Smooth muscle cell (in vitro differentiated cells): ENCODE measurements around the gene ANAPC15. TPM values are rescaled to one million over a fixed set of nuclear protein-coding genes. Genes with fewer than 3 reads are reported as not detected.

Experiments used
- DNase-seq: peaks from one replicate; lab custom pipeline; 2025; ENCODE audit not compliant: unreplicated experiment; lab: John Stamatoyannopoulos, UW
- H2AFZ ChIP-seq: fragments of 200-600 bp; sonication (generic); 2 replicates; pipeline ENCODE4 v1.6.0; 2016; ENCODE audit warnings: antibody characterized with exemption, low read depth, mild to moderate bottlenecking
- H3F3A ChIP-seq: fragments of 200-600 bp; sonication (generic); 2 replicates; pipeline ENCODE4 v1.6.0; 2017; ENCODE audit warnings: antibody characterized with exemption, low read depth
- H3K27ac ChIP-seq: fragments of 200-600 bp; sonication (generic); 2 replicates; pipeline ENCODE4 v1.5.1; 2016; ENCODE audit warnings: low read depth, mild to moderate bottlenecking
- H3K27me3 ChIP-seq: fragments of 200-600 bp; sonication (generic); 2 replicates; pipeline ENCODE4 v1.6.1; 2016; ENCODE audit warnings: low read depth, mild to moderate bottlenecking
- H3K36me3 ChIP-seq: fragments of 200-600 bp; sonication (generic); 2 replicates; pipeline ENCODE4 v1.5.1; 2016; ENCODE audit warnings: low read depth
- H3K4me1 ChIP-seq: fragments of 200-600 bp; sonication (generic); 2 replicates; pipeline ENCODE4 v1.5.1; 2016; ENCODE audit warnings: low read depth
- H3K4me2 ChIP-seq: fragments of 200-600 bp; sonication (generic); 2 replicates; pipeline ENCODE4 v1.6.0; 2016; ENCODE audit warnings: mild to moderate bottlenecking
- H3K4me3 ChIP-seq: fragments of 200-600 bp; sonication (generic); 2 replicates; pipeline ENCODE4 v1.5.1; 2016; ENCODE audit warnings: mild to moderate bottlenecking
- H3K79me2 ChIP-seq: fragments of 200-600 bp; sonication (generic); 2 replicates; pipeline ENCODE4 v1.6.0; 2016; ENCODE audit warnings: low read depth, mild to moderate bottlenecking
- H3K9ac ChIP-seq: fragments of 200-600 bp; sonication (generic); 2 replicates; pipeline ENCODE4 v1.6.0; 2016; ENCODE audit warnings: low read depth
- H3K9me3 ChIP-seq: fragments of 200-600 bp; sonication (generic); replicated peaks from 2 replicates; pipeline ENCODE4 v1.5.1; 2016; ENCODE audit warnings: low read depth
- H4K20me1 ChIP-seq: fragments of 200-600 bp; sonication (generic); 2 replicates; pipeline ENCODE4 v1.6.0; 2016; ENCODE audit warnings: low read depth
- WGBS: methylation state at CpG from one replicate; pipeline ENCODE4 v1.1.7; 2016; ENCODE audit warnings: low lambda C conversion rate; 5-methylcytosine and 5-hydroxymethylcytosine counted together
- polyA plus RNA-seq: library from polyadenylated mRNA; unstranded; fragments of >200 nt; fragmentation: Nextera tagmentation; extraction: Ambion mirVana; gene quantifications from 2 replicates; pipeline ENCODE4 v1.2.1, GENCODE V29; 2016
- total RNA-seq: library from RNA; depleted of rRNA; stranded (reverse); fragments of >200 nt; gene quantifications from 2 replicates; pipeline ENCODE4 v1.2.3, GENCODE V29; 2014
- TF ChIP-seq, protein P1 (sequence below): fragments of 200-600 bp; sonication (generic); IDR thresholded peaks from 2 replicates; pipeline ENCODE4 v1.5.1; 2017; ENCODE audit warnings: borderline replicate concordance, mild to moderate bottlenecking, antibody characterized with exemption; ENCODE audit not compliant: insufficient read depth, poor library complexity, severe bottlenecking

Gene ANAPC15
- total and polyA plus RNA-seq, 2 experiments from 2014 or later = 12.2 to 51.9 TPM

DNA sequence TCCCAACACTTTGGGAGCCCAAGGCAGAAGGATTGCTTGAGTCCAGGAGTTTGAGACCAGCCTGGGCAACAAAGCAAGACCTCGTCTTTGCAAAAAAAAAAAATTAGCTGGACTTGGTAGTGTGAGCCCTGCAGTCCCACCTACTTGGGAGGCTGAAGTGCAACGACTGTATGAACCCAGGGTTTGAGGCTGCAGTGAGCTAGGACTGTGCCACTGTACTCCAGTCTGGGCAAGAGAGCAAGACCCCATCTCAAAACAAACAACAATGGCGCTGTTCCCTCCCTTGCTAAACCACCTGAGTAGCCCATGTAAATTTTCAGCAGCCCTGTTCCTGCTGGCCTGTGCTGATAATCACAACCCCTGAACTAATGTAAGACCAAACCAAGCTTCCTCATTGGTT, 12.5 kb downstream of the ANAPC15 start:
- no peak for DNase-seq
- Histone ChIP-seq H3K27me3 (no peaks in the 10 kb centered on the region), H3K36me3 (no peaks in the 10 kb centered on the region), H3K9me3 (no peaks in the 10 kb centered on the region), H3K4me1 (peaks cover 8% of the 10 kb centered on the region), H2AFZ (no peak overlapping the region), H3K79me2 (peaks cover 37% of the 10 kb centered on the region), H3K4me3 (no peak overlapping the region), H3K4me2 (no peak overlapping the region), H3K27ac (no peak overlapping the region), H3K9ac (no peak overlapping the region), H3F3A (no peaks in the 10 kb centered on the region), H4K20me1 (no peaks in the 10 kb centered on the region)
- WGBS = 97% methylated on average over 3 of the region's 3 CpGs
- TF ChIP-seq, protein P1, sequence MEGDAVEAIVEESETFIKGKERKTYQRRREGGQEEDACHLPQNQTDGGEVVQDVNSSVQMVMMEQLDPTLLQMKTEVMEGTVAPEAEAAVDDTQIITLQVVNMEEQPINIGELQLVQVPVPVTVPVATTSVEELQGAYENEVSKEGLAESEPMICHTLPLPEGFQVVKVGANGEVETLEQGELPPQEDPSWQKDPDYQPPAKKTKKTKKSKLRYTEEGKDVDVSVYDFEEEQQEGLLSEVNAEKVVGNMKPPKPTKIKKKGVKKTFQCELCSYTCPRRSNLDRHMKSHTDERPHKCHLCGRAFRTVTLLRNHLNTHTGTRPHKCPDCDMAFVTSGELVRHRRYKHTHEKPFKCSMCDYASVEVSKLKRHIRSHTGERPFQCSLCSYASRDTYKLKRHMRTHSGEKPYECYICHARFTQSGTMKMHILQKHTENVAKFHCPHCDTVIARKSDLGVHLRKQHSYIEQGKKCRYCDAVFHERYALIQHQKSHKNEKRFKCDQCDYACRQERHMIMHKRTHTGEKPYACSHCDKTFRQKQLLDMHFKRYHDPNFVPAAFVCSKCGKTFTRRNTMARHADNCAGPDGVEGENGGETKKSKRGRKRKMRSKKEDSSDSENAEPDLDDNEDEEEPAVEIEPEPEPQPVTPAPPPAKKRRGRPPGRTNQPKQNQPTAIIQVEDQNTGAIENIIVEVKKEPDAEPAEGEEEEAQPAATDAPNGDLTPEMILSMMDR = no peak

DNA sequence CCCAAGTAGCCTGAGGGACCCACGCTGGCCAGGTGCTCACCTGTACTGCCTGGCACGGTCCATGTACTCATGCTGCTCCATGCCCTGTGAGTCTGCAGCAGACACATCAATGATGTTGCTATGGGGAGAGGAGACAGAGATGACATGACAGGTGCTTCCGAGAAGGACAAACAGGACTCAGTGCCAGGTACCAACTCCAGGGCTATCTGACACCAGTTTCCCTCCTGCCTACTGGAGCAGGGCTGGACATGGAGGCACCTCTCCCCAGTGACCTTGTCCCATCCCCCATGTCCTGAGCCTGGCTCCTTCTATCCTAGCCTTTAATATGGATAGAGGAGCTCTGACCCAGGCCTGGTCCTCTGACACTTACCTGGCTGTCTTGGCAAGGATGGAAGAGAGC, 13.8 kb downstream of the ANAPC15 start:
- no peaks in the 10 kb centered on the region for H3K27me3 ChIP-seq
- H2AFZ ChIP-seq = no peak overlapping the region
- TF ChIP-seq, protein P1 = no peak
- no peaks in the 10 kb centered on the region for H3K9me3 ChIP-seq
- H3K36me3 ChIP-seq = no peaks in the 10 kb centered on the region
- H3K27ac ChIP-seq = no peak overlapping the region
- peaks cover 37% of the 10 kb centered on the region for H3K79me2 ChIP-seq
- DNase-seq = no peak
- peaks cover 8% of the 10 kb centered on the region for H3K4me1 ChIP-seq
- WGBS = 98% methylated on average over 3 of the region's 3 CpGs
- H3K4me3 ChIP-seq = no peak overlapping the region
- H3K9ac ChIP-seq = no peak overlapping the region
- no peaks in the 10 kb centered on the region for H3F3A ChIP-seq
- H3K4me2 ChIP-seq = no peak overlapping the region
- no peaks in the 10 kb centered on the region for H4K20me1 ChIP-seq

DNA sequence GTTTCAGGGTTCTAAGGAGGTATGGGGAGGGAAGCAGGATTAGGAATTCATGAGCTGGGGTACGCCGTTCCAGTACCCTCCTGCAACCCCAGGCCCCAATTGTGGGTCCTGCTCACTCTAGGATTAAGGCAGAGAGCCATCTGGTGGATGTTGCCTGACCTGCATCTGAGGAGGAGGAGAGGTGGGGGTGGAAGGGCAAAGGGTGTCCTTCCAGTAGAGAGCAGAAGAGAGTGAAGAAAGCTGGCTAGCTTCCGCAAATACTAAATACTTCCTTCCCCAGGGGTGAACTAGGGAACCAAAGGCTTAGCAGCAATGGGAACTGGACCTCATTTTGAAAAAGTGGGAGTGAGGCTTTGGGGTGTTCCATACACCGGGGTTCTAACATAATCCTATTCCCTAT, 21.2 kb downstream of the ANAPC15 start:
- Histone ChIP-seq H2AFZ (no peak overlapping the region), H3K4me2 (no peak overlapping the region), H4K20me1 (no peaks in the 10 kb centered on the region), H3K9me3 (no peaks in the 10 kb centered on the region), H3F3A (no peaks in the 10 kb centered on the region), H3K4me3 (no peak overlapping the region), H3K79me2 (no peaks in the 10 kb centered on the region), H3K4me1 (no peaks in the 10 kb centered on the region), H3K27me3 (no peaks in the 10 kb centered on the region), H3K27ac (peak overlapping the region; percentile 30), H3K36me3 (no peaks in the 10 kb centered on the region), H3K9ac (no peak overlapping the region)
- TF ChIP-seq, protein P1 = peak; percentile 67
- peak; percentile 7 for DNase-seq
- 64% methylated on average over 4 of the region's 4 CpGs for WGBS

DNA sequence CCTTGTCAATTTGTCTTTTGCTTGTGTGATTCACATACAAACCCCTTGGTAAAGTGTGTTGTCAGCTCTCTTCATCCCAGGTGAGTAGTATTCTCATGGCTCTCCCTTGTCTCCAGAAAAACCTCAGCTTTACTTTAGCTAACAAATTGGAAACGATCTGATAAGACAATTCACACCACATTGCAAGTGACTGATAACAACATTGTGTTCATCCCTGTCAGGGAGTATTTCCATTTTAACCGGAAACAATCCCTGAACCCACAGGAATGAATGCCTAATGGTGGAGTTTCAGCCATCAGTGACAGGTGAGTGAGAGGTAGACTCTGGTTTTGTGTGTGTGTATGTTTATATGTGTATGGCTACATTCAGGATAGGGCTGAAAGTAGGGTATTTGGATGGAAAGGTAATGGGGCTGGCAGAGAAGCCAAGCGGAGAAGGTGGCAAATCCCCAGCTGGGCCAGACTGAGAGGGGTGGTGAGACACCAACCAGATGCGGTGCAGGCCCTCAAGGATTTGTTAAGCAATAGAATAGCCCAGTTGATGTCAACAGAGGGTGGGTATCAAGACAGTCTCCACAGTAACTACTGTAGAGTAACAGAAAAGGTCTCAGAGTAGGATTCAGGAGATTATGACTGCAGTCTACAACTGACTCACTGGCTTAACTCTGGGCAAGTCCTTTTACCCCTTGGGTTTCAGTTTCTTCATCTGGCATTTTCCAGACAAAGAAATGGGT, 24.3 kb downstream of the ANAPC15 start:
- Histone ChIP-seq H3K9me3 (no peaks in the 10 kb centered on the region), H3K4me3 (no peak overlapping the region), H3K27me3 (no peaks in the 10 kb centered on the region), H3K9ac (peak overlapping the region; percentile 61), H3K27ac (peak overlapping the region; percentile 89), H2AFZ (no peak overlapping the region), H4K20me1 (no peaks in the 10 kb centered on the region), H3K36me3 (no peaks in the 10 kb centered on the region), H3K4me2 (peak overlapping the region; percentile 27), H3K79me2 (no peaks in the 10 kb centered on the region), H3K4me1 (no peaks in the 10 kb centered on the region), H3F3A (no peaks in the 10 kb centered on the region)
- TF ChIP-seq, protein P1 = no peak
- no peak for DNase-seq
- WGBS = 59% methylated on average over 4 of the region's 4 CpGs
